Pericardium fibroblast (primary cell): Measurements from ENCODE around the gene BMP2K. TPM values are rescaled to one million over a fixed set of nuclear protein-coding genes. Genes with fewer than 3 reads are reported as not detected.

ENCODE experiments used
- total RNA-seq: library from RNA; depleted of rRNA; stranded (reverse); fragments of >200 nt; gene quantifications from 2 replicates; pipeline ENCODE4 v1.2.3, GENCODE V29; 2015

Gene BMP2K
- total RNA-seq = 28.9 and 32.1 TPM in 2 replicates

DNA sequence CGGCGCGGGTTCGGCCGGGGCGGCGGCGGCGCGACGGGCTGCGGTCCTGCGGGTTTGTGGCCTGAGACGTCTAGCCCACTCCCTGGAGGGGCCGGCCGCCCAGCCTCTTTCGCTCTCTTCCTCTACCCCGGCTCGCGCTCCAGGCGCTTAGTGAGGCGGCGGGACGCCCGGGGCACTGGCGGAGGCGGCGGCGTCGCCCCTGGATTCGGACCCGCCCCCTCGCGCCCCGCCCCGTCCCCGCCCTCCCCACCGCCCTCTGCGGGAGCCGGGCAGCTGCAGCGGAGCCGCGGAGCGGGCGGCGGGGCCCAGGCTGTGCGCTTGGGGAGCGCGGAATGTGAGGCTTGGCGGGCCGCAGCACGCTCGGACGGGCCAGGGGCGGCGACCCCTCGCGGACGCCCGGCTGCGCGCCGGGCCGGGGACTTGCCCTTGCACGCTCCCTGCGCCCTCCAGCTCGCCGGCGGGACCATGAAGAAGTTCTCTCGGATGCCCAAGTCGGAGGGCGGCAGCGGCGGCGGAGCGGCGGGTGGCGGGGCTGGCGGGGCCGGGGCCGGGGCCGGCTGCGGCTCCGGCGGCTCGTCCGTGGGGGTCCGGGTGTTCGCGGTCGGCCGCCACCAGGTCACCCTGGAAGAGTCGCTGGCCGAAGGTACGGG lies at the start of gene BMP2K:
Gene BMP2K (plus strand): TSS at position 272 of the 650 bp plus-strand sequence. CDS start 194 bp downstream, at position 466.

DNA sequence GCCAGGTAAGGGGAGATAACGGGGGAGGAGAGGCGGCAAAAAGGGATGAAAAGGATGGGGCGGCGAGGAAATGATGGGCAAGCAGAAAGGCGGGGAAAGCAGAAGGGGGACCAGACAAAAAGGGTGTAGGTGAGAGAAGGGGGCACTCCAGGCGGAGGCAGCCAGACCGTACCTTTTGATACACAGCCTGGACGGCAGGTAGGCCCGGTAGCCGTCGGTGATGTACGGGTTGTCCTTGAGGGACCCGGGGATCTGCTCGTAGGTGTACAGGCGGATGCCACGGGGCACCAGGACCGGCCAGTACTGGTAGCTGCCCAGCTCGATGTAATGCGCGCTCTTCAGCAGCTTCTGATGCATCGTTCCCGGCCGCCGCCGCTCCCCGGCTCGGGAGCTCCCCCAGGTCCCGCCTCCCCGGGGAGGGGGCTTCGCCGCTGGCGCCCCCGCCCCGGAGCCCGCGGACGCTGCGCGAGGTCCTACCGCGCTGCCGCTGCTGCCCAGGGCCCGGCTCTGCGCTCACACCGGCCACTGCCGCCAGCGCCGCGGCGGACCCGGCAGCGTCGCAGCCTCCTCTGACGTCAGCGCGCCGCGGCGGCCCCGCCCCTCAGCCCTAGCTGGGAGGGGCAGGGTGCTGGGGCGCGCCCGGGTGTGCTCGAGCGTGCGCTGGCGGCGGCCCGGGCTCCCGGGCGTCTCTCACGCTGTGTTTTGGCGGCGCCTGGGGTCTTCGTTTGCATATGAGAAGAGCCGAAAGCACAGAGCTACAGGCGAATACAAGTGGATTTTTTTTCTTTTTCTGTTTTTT lies 162.9 kb downstream of the BMP2K start, which contains the start of gene PAQR3:
Gene PAQR3 (minus strand): TSS at position 571 of the 799 bp plus-strand sequence. CDS start 214 bp downstream, at position 357.

Other genes with a start within 250 kb of the BMP2K start
- gene ANXA3, start 224.6 kb upstream of the BMP2K start, total RNA-seq = 25.8 and 58.9 TPM in 2 replicates
- gene PAQR3, start 163.1 kb downstream of the BMP2K start, total RNA-seq = 10.5 and 23.2 TPM in 2 replicates